Measurements from ENCODE around the gene UMAD1. TPM values are rescaled to one million over a fixed set of nuclear protein-coding genes. Genes with fewer than 3 reads are reported as not detected.
A peak's percentile ranks its signal among the peaks of the same experiment; 100 is the strongest.
"Not testable (repeated sequence)": the region's sequence is repeated elsewhere in the genome, so short reads cannot be mapped to it uniquely, and the experiment has no call there.

UMAD1 gene
- total RNA-seq, 1 experiment from 2014 or later, result 27.4 TPM

DNA sequence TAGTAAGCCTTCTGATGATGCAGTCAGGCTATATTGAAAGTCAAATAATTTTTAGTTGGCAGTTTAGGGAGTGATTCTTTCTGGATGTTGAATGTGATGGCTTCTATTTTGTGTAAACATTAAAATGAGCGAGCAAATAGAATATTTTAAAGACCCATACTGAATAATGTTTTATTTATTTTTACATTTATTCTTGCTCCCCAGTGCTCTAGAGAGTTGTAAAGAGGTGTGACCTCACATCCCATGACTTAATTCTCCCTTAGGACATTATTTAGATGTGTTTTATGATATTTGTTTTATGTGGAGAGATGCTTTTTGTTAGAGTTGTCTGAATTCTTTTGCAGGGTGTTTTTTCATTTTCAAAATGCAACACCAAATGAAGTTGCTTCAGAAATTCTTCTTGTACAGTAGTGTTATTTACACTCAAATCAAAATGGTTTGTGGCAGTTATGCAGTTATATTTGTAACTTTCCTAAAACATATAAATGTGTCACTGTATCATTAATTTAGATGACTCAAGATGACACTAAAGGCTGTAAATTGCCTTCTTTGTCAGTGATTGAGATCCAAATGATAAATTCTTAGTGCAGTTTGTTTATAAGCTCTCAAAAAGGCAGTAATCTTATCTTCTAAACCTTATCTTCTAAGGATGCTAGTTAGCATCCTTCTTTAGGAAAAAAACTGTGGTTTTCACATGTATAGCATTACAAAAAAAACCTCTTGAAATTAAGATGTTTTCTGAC lies 12.4 kb downstream of the UMAD1 start:
- DNase-seq (ENCODE audit: low read depth), result peak; percentile 40

GRCh38 chr7:7653593-7654187 lies 13.1 kb downstream of the UMAD1 start:
- DNase-seq (ENCODE audit: low read depth), result peak; percentile 33

DNA sequence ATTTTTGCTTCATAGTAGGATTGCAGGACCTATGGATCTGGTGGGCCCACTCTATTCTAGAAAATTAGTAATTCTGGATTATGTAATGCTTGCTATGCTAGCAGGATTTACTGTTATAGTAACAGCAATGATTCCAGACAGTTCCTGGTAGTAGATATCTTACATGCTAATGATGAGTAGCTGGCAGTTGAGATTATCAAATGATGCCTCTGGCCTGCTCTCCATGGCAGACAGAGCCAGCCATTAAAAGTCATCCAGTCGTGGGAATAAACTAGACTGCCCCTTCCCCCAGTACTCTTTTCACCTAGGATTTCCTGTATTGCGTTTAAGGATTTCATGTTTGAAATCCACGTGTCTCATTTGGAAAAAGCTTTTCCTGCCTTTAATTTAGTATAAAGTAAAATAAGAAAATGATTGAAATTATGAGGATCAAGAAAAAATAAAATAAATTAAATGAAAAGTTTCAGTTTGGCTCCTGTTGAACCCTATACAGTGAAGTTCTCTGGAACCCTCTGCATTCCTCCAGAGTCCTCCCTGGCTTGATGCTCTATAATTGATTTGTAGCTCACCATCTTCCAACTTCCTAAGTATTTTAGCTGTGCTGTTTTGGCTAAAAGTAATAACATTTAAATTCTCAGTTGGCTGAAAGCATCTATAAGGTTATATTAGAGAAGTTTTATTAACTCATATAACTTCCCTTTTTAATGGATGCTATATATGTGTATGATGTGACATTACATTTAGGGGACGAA lies 14.6 kb downstream of the UMAD1 start:
- no peak for DNase-seq (ENCODE audit: low read depth)

DNA sequence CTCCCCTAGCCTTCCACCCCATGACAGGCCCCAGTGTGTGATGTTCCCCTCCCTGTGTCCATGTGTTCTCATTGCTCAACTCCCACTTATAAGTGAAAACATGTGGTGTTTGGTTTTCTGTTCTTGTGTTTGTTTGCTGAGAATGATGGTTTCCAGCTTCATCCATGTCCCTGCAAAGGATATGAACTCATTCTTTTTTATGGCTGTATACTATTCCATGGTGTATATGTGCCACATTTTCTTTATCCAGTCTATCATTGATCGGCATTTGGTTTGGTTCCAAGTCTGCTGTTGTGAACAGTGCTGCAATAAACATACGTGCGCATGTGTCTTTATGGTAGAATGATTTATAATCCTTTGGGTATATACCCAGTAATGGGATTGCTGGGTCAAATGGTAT lies 15.9 kb downstream of the UMAD1 start:
- not testable (repeated sequence) for DNase-seq (ENCODE audit: low read depth)

- DNase-seq (ENCODE audit: low read depth), result no peak
Observed at GRCh38 chr7:7662527-7662926, 22.0 kb downstream of the UMAD1 start.

DNA sequence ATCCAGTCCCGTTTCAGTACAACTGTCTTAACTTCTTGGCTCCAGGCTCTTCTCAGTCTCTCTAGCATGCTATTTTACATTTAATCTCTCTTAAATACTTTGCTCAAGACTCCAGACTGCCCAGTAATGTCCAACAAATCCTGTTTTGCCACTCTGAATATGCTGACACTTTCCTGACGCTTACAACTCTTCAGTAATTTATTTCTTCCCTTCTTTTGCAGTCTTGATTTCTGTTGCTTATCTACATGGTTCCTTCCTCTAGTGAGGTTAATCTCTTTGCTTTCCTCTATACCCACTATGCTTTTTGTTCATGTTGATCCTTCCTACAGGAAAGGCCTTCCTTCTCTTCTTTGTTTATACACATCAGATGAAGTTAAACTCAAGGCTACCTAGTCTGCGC lies 23.7 kb downstream of the UMAD1 start:
- no peak for DNase-seq (ENCODE audit: low read depth)

DNA sequence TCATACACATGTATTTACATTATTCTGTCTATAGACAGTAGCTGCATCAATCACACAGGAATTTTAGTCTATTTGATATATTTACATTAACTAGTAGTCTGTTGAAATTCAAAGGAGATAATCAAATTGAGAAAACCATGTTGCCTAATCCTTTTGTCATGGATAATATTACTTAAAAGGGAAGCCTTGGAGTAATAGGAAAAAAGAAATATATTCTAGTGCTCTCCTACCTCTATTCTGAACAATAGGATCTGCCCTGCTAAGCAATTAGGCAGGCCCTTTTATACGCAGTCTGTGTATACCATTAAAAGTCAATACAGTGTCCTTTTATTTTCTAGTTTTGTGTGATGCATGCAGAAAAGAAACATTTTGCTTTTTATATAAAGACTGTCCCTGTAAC lies 24.5 kb downstream of the UMAD1 start:
- no peak for DNase-seq (ENCODE audit: low read depth)

- no peak for DNase-seq (ENCODE audit: low read depth)
Observed at GRCh38 chr7:7667187-7667586, 26.6 kb downstream of the UMAD1 start.

GRCh38 chr7:7668706-7669105 lies 28.2 kb downstream of the UMAD1 start:
- no peak for DNase-seq (ENCODE audit: low read depth)

DNA sequence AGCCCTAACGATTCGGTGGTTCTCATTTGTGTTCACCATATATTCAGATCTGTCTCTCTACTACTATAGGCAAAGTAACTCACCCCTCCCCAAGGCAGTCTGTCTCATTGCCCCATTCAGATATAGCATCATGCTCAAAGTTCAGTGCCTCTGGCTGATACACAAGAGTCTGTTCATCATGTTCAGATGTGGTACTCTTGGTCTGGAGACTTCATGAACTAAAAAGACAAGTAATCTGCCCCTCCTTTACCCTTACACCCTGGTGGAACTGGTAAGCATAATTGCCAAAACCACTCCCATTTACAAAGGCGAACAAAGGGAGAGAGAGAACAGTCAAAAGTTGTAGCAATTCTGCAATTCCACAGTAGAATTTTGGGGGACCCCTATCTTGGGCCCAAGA lies 29.9 kb downstream of the UMAD1 start:
- DNase-seq (ENCODE audit: low read depth), result no peak

DNA sequence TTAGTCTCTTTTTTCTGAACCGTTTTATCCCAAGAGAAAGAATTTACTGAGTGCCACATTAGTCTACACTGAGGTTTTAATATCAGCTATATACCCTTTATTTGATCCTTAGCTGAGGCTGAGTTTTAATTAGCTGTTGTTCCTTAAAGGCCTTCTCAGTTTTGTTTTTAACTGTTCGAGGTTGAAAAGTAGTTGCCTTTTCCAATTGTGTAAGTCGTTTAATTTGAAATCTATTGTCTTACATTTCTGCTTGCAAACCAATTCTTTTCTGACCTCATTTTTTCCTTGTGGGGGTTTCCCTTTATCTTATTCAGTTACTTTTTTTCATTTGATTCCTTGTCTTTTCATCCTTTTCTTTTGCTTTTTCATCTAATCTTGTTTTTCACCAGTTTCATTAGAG lies 30.8 kb downstream of the UMAD1 start:
- DNase-seq (ENCODE audit: low read depth), result no peak

- no peak for DNase-seq (ENCODE audit: low read depth)
Observed at GRCh38 chr7:7672545-7673239, 32.1 kb downstream of the UMAD1 start.

- DNase-seq (ENCODE audit: low read depth), result no peak
Observed at GRCh38 chr7:7673240-7673550, 32.6 kb downstream of the UMAD1 start.

DNA sequence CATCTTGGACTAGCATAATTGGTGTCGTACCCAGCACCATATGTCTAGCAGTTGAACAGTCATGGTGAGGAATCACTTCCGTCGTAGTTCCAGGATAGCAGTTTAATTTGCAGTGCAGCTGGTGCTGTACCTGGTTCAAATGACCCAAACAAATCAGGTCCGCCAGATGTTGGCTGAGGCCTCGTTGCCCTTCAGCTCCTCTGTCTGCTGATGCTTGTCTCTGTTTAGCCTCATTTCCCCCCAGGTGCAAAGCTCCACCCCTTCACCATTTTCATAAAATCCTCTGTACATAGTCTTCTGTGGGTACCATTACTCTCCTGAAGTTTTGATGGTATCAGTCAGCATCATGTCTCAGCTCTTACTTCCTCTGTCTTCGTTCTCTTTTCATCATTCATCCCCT lies 35.1 kb downstream of the UMAD1 start:
- no peak for DNase-seq (ENCODE audit: low read depth)

GRCh38 chr7:7679640-7680039 lies 39.1 kb downstream of the UMAD1 start:
- not testable (repeated sequence) for DNase-seq (ENCODE audit: low read depth)

- peak; percentile 69 for DNase-seq (ENCODE audit: low read depth)
Observed at GRCh38 chr7:7681191-7681935, 40.8 kb downstream of the UMAD1 start.

DNA sequence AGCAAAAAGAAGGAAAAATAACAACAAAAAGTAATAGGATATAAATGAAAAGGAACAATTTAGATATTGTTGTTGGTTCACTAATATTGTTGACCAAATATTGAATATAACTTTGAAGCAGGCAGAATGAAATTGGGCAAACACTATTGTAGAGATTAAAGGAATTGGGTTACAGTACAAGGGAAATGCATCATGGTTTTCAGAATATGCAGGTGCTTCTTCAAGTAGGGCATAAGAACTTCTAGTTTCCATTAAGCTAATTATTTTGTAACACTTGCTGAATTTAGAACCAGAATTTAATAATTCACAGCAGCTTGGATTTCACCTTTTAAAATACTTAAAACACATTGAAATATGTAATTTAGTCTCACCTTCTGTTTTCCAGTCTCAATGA lies 41.4 kb downstream of the UMAD1 start:
- DNase-seq (ENCODE audit: low read depth), result no peak

GRCh38 chr7:7682861-7683260 lies 42.3 kb downstream of the UMAD1 start:
- no peak for DNase-seq (ENCODE audit: low read depth)

DNA sequence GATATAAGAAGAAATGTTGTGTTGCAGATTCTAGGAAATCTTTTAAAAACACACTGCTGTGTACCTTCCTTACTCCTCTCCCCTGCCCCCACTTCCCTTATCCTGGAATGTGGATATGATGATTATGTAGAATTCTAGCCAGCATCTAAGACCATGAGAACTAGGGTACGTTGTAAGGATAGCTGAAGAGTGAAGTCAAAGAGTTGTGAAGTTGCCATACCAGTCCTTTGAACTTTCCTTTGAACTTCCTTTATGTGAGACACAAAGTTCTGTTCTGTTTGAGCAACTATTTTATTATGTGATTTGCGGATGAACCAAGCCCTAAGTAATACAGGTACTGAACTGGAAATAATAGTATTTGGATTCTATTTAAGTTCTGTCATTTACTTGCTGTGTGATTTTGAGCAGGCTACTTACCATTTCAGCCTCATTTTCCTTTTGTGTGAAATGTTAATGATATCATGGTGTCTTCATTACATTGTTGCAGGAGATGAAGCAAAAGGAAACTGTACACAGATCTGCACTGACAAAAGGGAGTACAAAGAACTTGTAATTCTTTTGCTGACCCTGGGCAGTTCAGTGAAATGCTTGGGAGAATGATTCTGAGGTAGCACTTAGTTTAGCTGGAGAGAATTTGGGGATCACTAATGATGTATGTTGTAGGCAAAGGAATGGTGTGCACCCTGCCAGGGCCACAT lies 46.4 kb downstream of the UMAD1 start:
- DNase-seq (ENCODE audit: low read depth), result no peak

- DNase-seq (ENCODE audit: low read depth), result no peak
Observed at GRCh38 chr7:7687800-7688199, 47.2 kb downstream of the UMAD1 start.

GRCh38 chr7:7688310-7688709 lies 47.8 kb downstream of the UMAD1 start:
- DNase-seq (ENCODE audit: low read depth), result no peak
